ENCODE data around the gene SLC35F4. TPM values are rescaled to one million over a fixed set of nuclear protein-coding genes. Genes with fewer than 3 reads are reported as not detected.

SLC35F4 gene
- total and polyA plus RNA-seq, 2 of the 8 experiments (the other 6 are each of a cell fraction or from before 2014, with no cell fraction given) = not detected

DNA sequence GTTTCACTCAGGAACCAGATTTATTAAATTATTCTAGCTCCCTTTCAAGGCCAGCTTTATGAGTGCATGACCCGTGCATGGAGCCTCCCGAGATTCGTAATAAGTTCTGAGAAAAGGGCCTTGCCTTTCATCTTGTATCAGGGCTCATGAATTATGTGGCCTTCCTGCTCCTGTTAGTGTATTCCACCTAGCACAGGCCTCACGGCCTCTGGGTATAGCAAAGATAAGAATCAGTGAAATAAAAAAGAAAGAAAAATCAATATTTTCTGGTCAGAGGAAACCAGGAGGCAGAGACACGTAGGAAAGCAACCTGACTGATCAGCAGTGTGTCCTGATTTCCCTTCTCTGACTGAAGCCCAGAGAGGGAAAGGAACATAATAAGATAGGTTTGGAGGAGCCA lies 111.4 kb downstream of the SLC35F4 start:
- Histone ChIP-seq H3K4me3 (ENCODE audit: extremely low read depth in 1 of 4, insufficient read depth in 2 of 4, low read depth in 3 of 4, low read length in 4 of 4) (no peak overlapping the region), H2BK15ac (ENCODE audit: low read length) (no peak overlapping the region), H3K14ac (ENCODE audit: insufficient read length) (no peak overlapping the region), H3K23me2 (ENCODE audit: low read depth, low read length) (no peaks in the 10 kb centered on the region), H3K4ac (replicated peaks; ENCODE audit: insufficient read length, low read depth, low read length) (no peak overlapping the region), H3K27ac (ENCODE audit: low read depth, low read length) (no peak overlapping the region), H3K36me3 (ENCODE audit: control insufficient read depth in 2 of 4, insufficient read depth in 4 of 4, low read length in 3 of 4) (no peaks in the 10 kb centered on the region), H3K9me3 (ENCODE audit: insufficient read depth in 2 of 2, low read depth in 1 of 2, low read length in 1 of 2) (no peaks in the 10 kb centered on the region), H2BK20ac (ENCODE audit: low read length) (no peak overlapping the region), H4K8ac (ENCODE audit: extremely low read depth, insufficient read depth, low read length) (no peak overlapping the region), H2AFZ (ENCODE audit: low read length) (0 out of 2 replicates have a peak overlapping the region, but pooled peaks have one; percentile 50), H2BK12ac (ENCODE audit: low read depth, low read length) (no peak overlapping the region), H3K56ac (replicated peaks; ENCODE audit: insufficient read length, low read depth, low read length) (no peak overlapping the region), H2AK5ac (ENCODE audit: low read depth, low read length) (no peak overlapping the region), H4K20me1 (replicated peaks in 1 of 2; ENCODE audit: control insufficient read depth in 1 of 2, insufficient read depth in 2 of 2, low read length in 2 of 2) (no peaks in the 10 kb centered on the region), H3K23ac (ENCODE audit: insufficient read length) (no peak overlapping the region), H3K27me3 (replicated peaks in 1 of 4; ENCODE audit: control insufficient read depth in 3 of 4, extremely low read depth in 1 of 4, insufficient read depth in 3 of 4, low read length in 3 of 4) (no peaks in the 10 kb centered on the region), H3K79me1 (ENCODE audit: low read depth, low read length) (no peaks in the 10 kb centered on the region), H2BK5ac (ENCODE audit: low read depth, low read length) (no peak overlapping the region), H3K79me2 (ENCODE audit: control insufficient read depth in 1 of 2, insufficient read depth in 2 of 2, low read length in 2 of 2) (no peaks in the 10 kb centered on the region), H2BK120ac (replicated peaks; ENCODE audit: low read depth, low read length) (no peak overlapping the region), H3K4me2 (ENCODE audit: insufficient read depth in 1 of 2, low read depth in 2 of 2, low read length in 2 of 2) (no peak overlapping the region), H3K9ac (replicated peaks in 1 of 4; ENCODE audit: extremely low read depth in 1 of 4, low read depth in 3 of 4, low read length in 3 of 4) (no peak overlapping the region), H4K91ac (replicated peaks; ENCODE audit: insufficient read length, low read length) (no peak overlapping the region), H3K4me1 (replicated peaks in 1 of 4; ENCODE audit: control insufficient read depth in 3 of 4, insufficient read depth in 4 of 4, low read length in 3 of 4) (no peaks in the 10 kb centered on the region), H3K18ac (ENCODE audit: extremely low read depth, low read length) (no peak overlapping the region), H4K5ac (ENCODE audit: insufficient read length, low read depth, low read length) (no peak overlapping the region)
- FAIRE-seq (no peak), DNase-seq (ENCODE audit: low read depth in 1 of 2, low spot score in 2 of 2) (no peak)
- CTCF ChIA-PET (ENCODE audit: partially characterized antibody) = interaction anchor here (1.1 kb wide), 1 partner anchor 10 kb away, joined by 4 read pairs; no protein-coding TSS in a partner anchor
- TF ChIP-seq TCF12 (IDR thresholded peaks at IDR 0.05; ENCODE audit: low read depth, low read length) = no peak
- 96% methylated on average over 5 of the region's 5 CpGs; no CpG with 5 or more reads in 1 of the 2 experiments for WGBS, 2 experiments (ENCODE audit: extremely low coverage in 1 of 2, insufficient coverage in 1 of 2, insufficient read length in 1 of 2, insufficient replicate concordance in 2 of 2, low coverage in 1 of 2, low lambda C conversion rate in 2 of 2, missing lambda C conversion rate in 1 of 2)
- POLR2A ChIA-PET (ENCODE audit: partially characterized antibody) = interaction anchor here (1.1 kb wide), 1 partner anchor 8 kb away, joined by 3 read pairs; no protein-coding TSS in a partner anchor
